PC-9 (cell line): ENCODE results near the gene GNG5. TPM values are rescaled to one million over a fixed set of nuclear protein-coding genes. Genes with fewer than 3 reads are reported as not detected.
A peak's percentile ranks its signal among the peaks of the same experiment; 100 is the strongest.

ENCODE experiments used
- BruUV-seq: library from RNA; stranded (reverse); fragments of 400-500 nt; replicated peaks from 2 replicates; lab custom pipeline; 2021; lab: Mats Ljungman, UMichigan
- CTCF ChIA-PET: fragments of 300-600 bp; sonication (Branson Sonifier 250); formaldehyde crosslinking; loops from one replicate; lab custom pipeline; 2022; ENCODE audit warnings: antibody characterized with exemption; lab: Charles Lee
- POLR2A ChIA-PET: fragments of 300-600 bp; sonication (Branson Sonifier 250); formaldehyde crosslinking; loops from one replicate; lab custom pipeline; 2022; ENCODE audit warnings: antibody characterized with exemption; ENCODE audit not compliant: unreplicated experiment; lab: Charles Lee
- DNase-seq, 2 experiments: peaks; one replicate each; pipeline versions ENCODE4 v3.0.0 to v3.0.0-alpha.2; 2015 to 2022; ENCODE audit warnings: mixed read lengths in 1 of 2
- H2AFZ ChIP-seq: fragments of 200-600 bp; sonication (generic); 2 replicates; pipeline ENCODE4 v1.8.1; 2017; ENCODE audit warnings: antibody characterized with exemption
- H3F3A ChIP-seq: fragments of 200-600 bp; sonication (generic); 2 replicates; pipeline ENCODE4 v1.8.1; 2017; ENCODE audit warnings: antibody characterized with exemption, mild to moderate bottlenecking, low read depth; ENCODE audit not compliant: insufficient read depth
- H3K27ac ChIP-seq: fragments of 200-600 bp; sonication (generic); 2 replicates; pipeline ENCODE4 v1.6.1; 2016; ENCODE audit warnings: mixed run types
- H3K27me3 ChIP-seq: fragments of 200-600 bp; sonication (generic); 2 replicates; pipeline ENCODE4 v1.6.1; 2016; ENCODE audit warnings: low read depth, mixed run types; ENCODE audit not compliant: insufficient read depth
- H3K36me3 ChIP-seq: fragments of 200-600 bp; sonication (generic); 2 replicates; pipeline ENCODE4 v1.6.1; 2016; ENCODE audit warnings: low read depth, mixed run types
- H3K4me1 ChIP-seq: fragments of 200-600 bp; sonication (generic); replicated peaks from 2 replicates; pipeline ENCODE4 v1.6.1; 2016; ENCODE audit warnings: mixed run types; ENCODE audit not compliant: insufficient read depth
- H3K4me2 ChIP-seq: fragments of 200-600 bp; sonication (generic); 2 replicates; pipeline ENCODE4 v1.6.1; 2017; ENCODE audit warnings: mixed run types
- H3K4me3 ChIP-seq: fragments of 200-600 bp; sonication (generic); 2 replicates; pipeline ENCODE4 v1.6.1; 2016; ENCODE audit warnings: mixed run types
- H3K79me2 ChIP-seq: fragments of 200-600 bp; sonication (generic); 2 replicates; pipeline ENCODE4 v1.6.1; 2017; ENCODE audit warnings: low read depth, mixed run types
- H3K9me2 ChIP-seq: fragments of 200-600 bp; sonication (generic); 2 replicates; pipeline ENCODE4 v1.8.1; 2017; ENCODE audit warnings: mild to moderate bottlenecking; ENCODE audit not compliant: insufficient read depth
- H3K9me3 ChIP-seq: fragments of 200-600 bp; sonication (generic); 2 replicates; pipeline ENCODE4 v1.8.1; 2016; ENCODE audit warnings: low read depth; ENCODE audit not compliant: insufficient read depth
- H4K20me1 ChIP-seq: fragments of 200-600 bp; sonication (generic); 2 replicates; pipeline ENCODE4 v1.8.1; 2017; ENCODE audit not compliant: insufficient read depth
- EZH2 ChIP-seq: fragments of 200-600 bp; sonication (generic); IDR thresholded peaks from 2 replicates; pipeline ENCODE4 v1.8.0; 2017; ENCODE audit warnings: antibody characterized with exemption, low read depth
- intact Hi-C: fragments of 100-400 bp; cut with micrococcal nuclease; formaldehyde crosslinking; loops from one replicate; pipeline ENCODE4 v1.10.0; 2022; ENCODE audit not compliant: unreplicated experiment
- total RNA-seq: library from RNA; stranded (reverse); gene quantifications from 2 replicates; pipeline ENCODE4 v1.2.3, GENCODE V29; 2021
- TF ChIP-seq, protein P1 (sequence below): fragments of 200-600 bp; sonication (generic); conservative IDR thresholded peaks from 2 replicates; pipeline ENCODE4 v1.6.1; 2017; ENCODE audit warnings: mixed run types, antibody characterized with exemption, mild to moderate bottlenecking, moderate library complexity

The GNG5 gene
- total RNA-seq, 1 experiment from 2014 or later = 98.8 TPM

DNA sequence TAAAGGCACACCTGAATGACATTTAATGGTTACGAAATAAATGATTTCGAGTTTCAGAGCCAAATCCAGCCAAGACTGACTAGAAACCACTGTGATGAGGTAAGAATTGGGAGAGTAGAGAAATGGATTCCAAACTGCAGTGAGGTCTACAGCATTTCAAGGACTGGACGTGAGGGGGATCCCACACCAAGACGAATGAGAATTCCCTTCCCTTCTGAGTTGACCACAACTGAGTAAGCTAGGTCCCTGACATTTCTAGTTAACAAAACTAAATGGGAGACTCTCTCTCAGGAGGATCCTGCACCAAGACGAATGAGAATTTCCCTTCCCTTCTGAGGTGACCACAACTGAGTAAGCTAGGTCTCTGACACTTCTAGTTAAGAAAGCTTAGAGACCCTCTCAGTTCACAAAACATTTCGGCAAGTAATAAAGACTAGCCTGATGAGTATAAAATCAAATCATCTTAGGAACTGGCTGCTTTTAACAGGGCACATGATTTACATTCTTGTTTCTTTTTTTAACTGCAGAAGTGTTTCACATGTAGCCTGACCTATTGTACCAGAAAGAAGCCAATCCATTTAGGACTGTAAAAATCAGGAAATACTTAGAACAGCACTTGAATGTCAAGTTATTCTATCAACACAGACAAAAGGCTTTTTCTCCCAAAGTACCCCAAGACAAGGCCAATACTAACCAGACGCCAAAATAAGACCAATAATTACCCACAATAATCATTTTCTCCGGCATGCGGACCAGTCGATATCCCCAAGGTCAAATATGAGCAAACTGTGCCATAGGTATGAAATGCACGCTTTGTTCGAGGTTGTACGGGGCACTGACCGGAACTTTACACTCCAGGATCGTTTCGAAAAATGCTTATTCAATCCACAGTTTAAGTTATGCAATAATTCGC lies 1.5 kb downstream of the GNG5 start:
- peak overlapping the region; percentile 81 for H3K4me3 ChIP-seq
- no peaks in the 10 kb centered on the region for H3K9me2 ChIP-seq
- peaks cover 43% of the 10 kb centered on the region for H4K20me1 ChIP-seq
- ChIA-PET CTCF (no interaction called here), POLR2A (interaction anchor here (0.7 kb wide), 1 partner anchor 130 kb away, joined by 3 read pairs; no protein-coding TSS in a partner anchor)
- peak overlapping the region; percentile 83 for H3K4me2 ChIP-seq
- peaks cover 28% of the 10 kb centered on the region for H3K4me1 ChIP-seq
- peak overlapping the region; percentile 77 for H2AFZ ChIP-seq
- H3K36me3 ChIP-seq = peaks cover 18% of the 10 kb centered on the region
- no peaks in the 10 kb centered on the region; the same call in 1 of the 2 replicates for H3K9me3 ChIP-seq
- H3F3A ChIP-seq = peaks cover 28% of the 10 kb centered on the region
- peak overlapping the region; percentile 96 for H3K27ac ChIP-seq
- peaks cover 67% of the 10 kb centered on the region for H3K79me2 ChIP-seq
- peak in 1 of 2 experiments; percentile 61 for DNase-seq
- intact Hi-C loops = loop anchor here (5.0 kb wide), 1 partner anchor 187 kb away; the partner anchor contains the start of gene SSX2IP
- H3K27me3 ChIP-seq = no peaks in the 10 kb centered on the region
- TSS peak; percentile 37 for BruUV-seq
- TF ChIP-seq, protein P1, sequence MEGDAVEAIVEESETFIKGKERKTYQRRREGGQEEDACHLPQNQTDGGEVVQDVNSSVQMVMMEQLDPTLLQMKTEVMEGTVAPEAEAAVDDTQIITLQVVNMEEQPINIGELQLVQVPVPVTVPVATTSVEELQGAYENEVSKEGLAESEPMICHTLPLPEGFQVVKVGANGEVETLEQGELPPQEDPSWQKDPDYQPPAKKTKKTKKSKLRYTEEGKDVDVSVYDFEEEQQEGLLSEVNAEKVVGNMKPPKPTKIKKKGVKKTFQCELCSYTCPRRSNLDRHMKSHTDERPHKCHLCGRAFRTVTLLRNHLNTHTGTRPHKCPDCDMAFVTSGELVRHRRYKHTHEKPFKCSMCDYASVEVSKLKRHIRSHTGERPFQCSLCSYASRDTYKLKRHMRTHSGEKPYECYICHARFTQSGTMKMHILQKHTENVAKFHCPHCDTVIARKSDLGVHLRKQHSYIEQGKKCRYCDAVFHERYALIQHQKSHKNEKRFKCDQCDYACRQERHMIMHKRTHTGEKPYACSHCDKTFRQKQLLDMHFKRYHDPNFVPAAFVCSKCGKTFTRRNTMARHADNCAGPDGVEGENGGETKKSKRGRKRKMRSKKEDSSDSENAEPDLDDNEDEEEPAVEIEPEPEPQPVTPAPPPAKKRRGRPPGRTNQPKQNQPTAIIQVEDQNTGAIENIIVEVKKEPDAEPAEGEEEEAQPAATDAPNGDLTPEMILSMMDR = no peak
- TF ChIP-seq EZH2 = no peak

DNA sequence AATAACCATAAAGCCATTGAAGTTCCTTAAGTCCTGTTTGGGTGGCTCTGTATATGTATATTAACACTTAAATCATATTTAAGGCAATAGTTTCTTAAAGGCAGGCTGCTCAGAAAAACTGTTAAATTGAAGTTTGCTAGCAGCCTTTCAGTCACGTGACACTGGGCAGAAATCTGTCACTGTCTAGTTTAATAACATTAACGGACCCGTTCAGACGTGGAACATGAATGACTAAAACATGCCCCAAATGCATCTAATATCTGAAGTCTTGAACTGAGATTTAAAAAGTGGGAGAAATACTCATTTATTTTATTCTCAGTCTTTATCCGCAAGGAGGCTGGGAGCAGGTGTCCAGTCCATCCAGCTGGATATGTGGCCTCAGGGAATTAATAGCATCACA lies 3.5 kb downstream of the GNG5 start:
- H3K4me3 ChIP-seq = 0 out of 2 replicates have a peak overlapping the region, but pooled peaks have one; percentile 81
- intact Hi-C loops = no loop called here
- peaks cover 36% of the 10 kb centered on the region for H3K36me3 ChIP-seq

DNA sequence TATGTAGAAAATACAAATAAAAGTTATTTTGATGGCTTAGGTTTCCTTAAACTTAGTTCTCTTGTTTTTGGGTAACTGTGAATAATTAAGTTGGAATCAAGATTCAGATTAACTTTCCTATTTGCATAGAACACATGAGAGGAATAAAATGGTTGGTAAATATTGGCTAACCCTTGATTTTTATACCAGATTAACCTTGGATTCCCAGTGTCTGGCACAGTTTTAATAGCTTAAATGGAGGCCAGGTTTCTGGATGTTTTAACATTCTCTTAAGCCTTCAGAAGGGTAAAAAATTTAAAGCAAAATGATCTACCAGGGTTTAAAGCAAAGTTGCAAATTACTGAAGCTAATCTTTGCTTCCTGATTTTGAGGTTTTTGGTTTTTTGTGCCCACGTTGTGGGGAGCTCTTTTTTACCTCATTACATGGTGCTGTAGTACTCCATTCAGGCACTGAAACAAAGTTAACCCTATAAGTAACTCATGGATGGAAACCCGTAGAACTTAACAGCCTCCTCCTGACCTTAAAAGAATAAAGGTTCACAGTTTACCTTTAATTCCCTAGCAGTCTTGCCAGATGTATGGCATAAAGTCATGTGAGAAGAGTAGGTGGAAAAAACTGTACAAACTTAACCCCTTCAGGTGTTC lies 8.6 kb downstream of the GNG5 start:
- H3K4me3 ChIP-seq = no peak overlapping the region
- no peaks in the 10 kb centered on the region for H3K9me2 ChIP-seq
- peaks cover 3% of the 10 kb centered on the region; the same call in 1 of the 2 replicates for H3K4me1 ChIP-seq
- H3K36me3 ChIP-seq = peaks cover 61% of the 10 kb centered on the region
- TF ChIP-seq EZH2 = no peak
- TF ChIP-seq, protein P1 = no peak
- H3K27me3 ChIP-seq = no peaks in the 10 kb centered on the region
- peaks cover 55% of the 10 kb centered on the region for H3F3A ChIP-seq
- intact Hi-C loops = no loop called here
- ChIA-PET CTCF (no interaction called here), POLR2A (no interaction called here)
- H3K9me3 ChIP-seq = no peaks in the 10 kb centered on the region
- H3K79me2 ChIP-seq = peaks cover 42% of the 10 kb centered on the region
- H4K20me1 ChIP-seq = peaks cover 43% of the 10 kb centered on the region
- no peak for DNase-seq
- no peak overlapping the region; the same call in 1 of the 2 replicates for H3K27ac ChIP-seq
- H2AFZ ChIP-seq = no peak overlapping the region
- no peak overlapping the region for H3K4me2 ChIP-seq
- no TSS peak for BruUV-seq

More for the DNA sequence above, 3.5 kb downstream of the GNG5 start:
- no TSS peak for BruUV-seq
- Histone ChIP-seq H4K20me1 (peaks cover 55% of the 10 kb centered on the region), H3K9me3 (no peaks in the 10 kb centered on the region), H3K27me3 (no peaks in the 10 kb centered on the region), H3K4me2 (peak overlapping the region; percentile 83; the same call in 1 of the 2 replicates), H2AFZ (no peak overlapping the region), H3K27ac (no peak overlapping the region), H3K4me1 (peaks cover 28% of the 10 kb centered on the region), H3K79me2 (peaks cover 78% of the 10 kb centered on the region), H3K9me2 (no peaks in the 10 kb centered on the region), H3F3A (peaks cover 40% of the 10 kb centered on the region)
- no peak for DNase-seq
- TF ChIP-seq, protein P1 = no peak
- TF ChIP-seq EZH2 = no peak
- ChIA-PET CTCF (interaction anchor here (0.7 kb wide), 1 partner anchor 118 kb away, joined by 3 read pairs; no protein-coding TSS in a partner anchor), POLR2A (no interaction called here)
